Activated CD8-positive, alpha-beta memory T cell treated with anti-CD3 and anti-CD28 coated beads for 24 hours (primary cell): ENCODE data around the gene FILIP1L.

ENCODE experiments used
- DNase-seq: peaks from one replicate; pipeline ENCODE4 v3.0.0-alpha.2; 2020

The FILIP1L gene

DNA sequence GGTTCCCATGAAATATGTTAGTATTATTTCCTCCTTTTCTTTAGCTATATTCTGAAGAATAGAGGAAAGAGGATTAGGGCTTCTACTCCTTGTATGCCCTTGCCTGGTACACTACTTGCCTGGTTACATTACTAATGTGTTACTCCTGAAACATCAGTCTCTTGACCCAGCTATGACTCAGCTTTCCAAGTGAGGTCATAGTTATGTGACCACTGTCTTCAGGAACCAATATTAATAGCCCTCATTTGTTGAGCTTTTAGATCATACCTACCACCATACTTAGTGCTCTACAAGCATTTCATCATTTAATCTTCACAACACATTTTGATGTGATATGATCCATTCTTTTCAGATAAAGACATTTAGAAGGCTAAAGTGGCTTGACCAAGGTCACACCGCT is 236.3 kb downstream of the FILIP1L start:
- DNase-seq = no peak

DNA sequence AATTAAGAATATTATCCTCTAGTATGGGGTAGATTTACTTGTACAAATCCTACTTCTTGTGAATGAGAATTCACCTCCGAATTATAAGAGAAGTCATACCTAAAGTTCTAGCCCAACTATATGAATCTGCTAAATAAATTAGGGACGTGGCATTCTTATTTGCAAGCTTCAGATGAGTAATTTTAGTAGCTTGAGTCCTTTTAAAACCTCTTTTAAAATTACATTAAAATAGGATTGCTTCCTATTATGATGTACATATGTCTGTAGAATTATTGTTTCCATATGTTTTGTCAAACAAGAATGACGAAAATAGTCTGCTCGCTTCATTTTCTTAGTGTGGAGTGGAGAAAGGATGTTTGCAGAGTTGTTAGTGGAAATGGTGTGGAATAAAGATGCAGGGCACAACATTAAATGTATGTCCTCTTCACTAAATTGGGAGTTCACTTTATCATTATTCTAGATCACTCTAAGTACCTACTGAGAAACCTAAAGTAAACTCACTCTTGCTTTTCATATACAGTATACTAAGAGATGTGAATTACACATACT is 237.2 kb downstream of the FILIP1L start:
- no peak for DNase-seq

DNA sequence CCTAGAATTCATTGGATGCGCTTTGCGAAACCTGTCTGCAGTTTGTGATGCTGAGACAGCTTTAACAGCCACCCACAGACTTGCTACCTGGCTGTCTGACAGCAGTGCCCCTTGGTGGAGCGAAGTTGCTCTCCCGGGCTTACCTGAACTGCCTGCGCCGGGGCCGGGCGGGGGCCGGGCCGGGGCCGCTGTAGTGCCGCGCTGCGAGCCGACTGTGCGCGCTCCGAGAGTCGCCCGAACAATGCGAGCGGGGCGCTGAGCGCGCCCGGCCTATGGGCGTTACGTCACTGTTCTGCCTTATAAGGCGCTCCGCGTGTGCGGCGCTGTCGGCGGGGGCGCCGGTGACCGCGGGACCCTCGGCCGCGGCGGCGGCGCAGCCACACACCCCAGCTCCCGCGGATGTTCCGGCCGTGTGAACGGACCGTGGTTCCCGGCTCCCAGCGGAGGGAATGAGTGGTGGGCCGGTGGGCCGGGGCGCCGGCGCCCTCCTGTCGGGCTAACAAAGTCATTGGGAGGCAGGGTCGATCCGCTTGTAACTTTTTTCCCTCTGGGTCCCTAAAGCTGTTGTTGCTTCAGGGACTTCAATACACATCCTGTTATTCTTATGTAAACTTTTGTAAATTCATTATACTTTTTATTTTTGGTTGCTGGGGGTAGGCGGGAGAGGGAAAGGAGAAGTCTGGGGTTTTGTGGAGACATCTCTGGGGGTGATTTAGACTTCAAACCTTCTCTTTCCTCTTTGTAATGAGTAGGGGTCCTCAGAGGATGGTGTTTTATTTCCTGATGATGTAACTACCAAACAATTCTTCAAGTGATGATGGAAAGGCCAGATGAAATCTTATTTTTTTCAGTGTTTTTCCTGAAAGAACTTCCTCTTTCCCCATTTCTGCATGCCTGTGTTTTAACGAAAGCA is 238.1 kb downstream of the FILIP1L start:
- peak; percentile 81 for DNase-seq

DNA sequence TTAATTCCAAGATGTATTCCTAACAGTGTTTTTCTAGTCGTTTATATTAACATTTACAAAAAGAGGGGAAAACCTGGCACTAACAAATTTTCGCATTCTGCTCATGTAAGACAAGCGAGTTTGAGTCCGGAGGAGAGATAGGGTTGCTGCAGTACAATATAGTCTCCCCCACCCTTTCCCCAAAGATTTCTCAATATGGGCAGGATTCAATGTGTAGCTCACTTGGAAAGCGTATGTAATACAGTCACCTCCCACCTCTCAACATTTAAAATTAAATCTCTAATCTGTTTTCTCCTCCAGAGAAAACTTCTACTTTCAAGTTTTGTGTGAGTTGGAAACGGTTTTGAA is 238.7 kb downstream of the FILIP1L start:
- no peak for DNase-seq

DNA sequence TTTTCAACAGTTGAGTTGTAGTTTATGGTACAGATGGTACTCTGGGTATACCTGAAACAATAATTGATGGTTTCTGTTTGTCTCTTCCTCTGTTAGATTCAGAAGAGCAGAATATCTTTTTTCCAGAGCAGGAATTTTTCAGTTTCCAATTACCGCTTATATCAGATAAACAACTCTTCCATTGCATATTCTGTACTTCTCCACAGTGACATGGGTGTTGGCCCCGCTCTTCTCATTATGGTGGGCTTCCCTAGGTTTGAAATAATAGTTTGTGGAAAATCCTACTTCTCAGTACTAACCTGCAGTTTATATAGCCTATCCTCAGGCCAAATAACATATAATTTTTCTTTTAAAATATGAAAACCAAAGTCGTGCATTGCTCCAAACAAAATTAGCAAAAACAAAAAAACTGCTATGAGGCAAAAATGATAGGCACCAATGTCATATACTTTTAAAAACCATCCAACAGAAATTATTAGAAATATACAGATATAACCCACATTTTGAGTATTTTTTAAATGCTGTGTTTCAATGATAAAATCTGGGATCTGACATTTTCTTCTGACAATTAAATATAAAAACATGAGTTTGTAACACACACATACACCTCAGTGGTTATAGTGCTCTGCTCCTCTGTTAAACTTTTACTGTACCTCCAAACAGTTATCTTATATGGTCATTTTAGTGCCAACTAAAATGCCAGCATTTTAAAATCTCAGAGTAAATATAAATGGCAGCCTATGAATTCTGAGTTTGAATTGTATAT is 239.9 kb downstream of the FILIP1L start:
- no peak for DNase-seq

DNA sequence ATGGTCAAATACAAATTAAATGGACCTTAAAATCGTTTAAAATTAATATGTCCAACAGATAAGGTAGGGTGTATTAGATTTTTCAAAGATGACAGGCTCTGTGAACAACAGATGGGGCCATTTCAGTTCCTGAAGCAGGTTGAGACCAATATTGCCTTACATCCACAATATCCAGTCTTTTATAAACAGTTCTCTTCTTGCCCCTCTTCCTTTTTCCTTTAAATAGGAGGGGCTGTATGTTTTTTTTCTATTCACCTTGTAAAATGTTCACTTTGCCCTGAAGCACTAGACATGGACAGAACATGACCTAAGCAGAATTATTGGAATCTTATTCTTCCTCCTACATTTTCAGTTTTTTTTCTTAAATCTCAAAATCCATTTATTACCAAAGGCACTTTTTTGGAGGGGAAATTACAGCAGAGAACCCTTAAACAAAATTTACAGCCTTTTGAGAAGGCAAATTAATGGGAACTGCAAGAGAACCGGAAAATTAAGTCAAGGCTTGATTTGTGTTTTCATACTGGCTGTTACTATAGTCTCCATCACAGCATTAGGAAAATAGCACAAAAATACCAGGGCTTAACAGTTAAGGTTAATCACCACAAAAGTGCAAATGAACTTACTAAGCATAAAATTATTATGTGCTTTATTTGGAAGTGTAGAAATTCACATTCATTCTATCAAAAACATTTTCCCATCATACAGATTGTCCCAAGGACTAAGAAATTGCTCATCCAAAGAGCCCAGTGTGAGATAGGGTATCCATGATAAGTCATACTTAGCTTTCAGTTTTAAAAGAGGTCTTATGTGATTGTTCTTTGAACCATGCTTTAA is 240.8 kb downstream of the FILIP1L start:
- DNase-seq = no peak

DNA sequence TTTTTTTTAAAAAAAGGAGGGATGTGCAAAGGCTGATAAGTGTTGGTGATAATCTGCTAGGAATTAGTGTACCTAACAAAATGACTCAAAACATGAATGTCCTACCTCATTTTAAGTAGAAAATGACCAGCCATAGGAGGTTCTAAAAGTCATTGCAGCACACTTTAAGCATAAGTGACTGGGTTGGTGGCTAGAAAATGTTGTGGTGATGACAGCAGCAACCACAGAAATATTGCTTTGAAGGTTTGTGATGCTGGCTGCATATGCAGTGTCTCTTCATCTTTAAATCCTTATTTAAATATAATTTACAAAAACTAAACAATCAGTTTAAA is 241.4 kb downstream of the FILIP1L start:
- DNase-seq = no peak

DNA sequence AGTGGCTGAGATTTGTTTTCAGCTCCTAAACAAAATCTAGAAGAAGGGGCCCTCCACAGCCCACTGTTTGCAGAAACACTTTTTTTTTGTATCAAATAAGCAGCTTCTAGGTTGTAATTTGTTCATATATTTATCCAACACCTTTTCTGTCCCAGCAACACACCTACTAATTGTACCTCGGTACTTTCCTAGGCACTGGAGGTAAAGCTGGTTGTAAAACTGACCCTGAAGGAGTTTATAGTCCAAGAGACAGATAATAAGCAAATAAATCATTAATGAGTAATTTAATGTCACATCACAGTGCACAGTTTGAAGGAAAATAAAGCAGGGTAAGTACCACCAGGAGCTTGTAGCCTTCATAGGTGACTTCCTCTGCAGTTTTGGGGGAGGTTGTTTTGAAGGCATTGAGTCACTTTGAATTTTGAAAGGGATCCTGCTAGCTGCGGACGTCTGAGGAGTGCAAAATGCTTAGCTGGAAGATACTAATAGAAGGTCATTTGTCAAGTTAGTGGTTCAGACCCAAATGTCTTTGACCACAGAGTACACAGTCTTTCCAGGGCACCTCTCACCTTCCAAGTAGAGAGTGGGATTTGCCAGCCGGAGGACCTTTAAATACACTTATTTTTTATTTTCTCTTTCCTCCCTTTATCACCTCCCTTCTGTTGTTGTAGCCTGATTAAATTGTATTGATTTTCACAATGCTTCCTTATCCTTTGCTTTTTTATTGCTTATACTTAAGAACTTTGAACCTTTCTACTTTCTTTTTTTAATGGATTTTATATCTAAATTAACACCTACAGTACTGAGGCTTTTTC is 242.9 kb downstream of the FILIP1L start:
- DNase-seq = no peak

DNA sequence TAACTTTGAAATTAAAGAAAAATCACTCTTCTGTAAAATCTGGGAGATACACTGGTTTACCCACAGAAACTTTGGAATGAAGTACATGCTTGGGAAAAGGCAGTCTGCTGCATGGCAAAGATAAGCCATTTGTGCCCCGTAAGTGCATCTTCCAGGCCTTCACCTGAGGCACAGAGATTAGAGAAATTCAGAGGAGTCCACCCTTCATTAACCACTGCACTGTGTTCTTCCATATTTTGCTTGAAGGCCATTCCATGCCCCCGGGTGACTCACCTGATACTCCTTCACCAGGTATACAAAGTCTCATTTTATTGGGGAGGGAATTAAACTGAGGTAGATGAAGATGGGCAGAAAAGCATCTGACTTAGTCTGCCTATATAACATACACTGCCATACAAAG is 243.6 kb downstream of the FILIP1L start:
- no peak for DNase-seq

DNA sequence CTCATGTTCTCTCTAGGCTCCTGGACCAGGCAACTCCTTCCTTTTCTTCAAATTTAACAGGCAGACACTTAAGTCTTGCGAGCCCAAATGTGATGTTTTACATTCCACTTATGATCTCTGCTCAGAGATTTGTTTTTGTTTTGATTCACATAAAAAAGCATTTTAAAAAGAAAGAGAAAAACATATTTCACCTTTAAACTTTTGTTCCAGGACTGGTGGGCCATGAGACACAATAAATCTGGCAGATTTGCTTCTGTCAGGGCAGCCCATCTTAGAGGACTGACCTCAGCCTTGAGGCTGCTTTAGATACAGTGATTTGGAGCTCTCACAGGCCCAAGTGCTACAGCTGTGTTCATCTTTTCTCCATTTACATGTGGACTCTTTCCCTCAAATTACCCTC is 244.7 kb downstream of the FILIP1L start:
- no peak for DNase-seq

DNA sequence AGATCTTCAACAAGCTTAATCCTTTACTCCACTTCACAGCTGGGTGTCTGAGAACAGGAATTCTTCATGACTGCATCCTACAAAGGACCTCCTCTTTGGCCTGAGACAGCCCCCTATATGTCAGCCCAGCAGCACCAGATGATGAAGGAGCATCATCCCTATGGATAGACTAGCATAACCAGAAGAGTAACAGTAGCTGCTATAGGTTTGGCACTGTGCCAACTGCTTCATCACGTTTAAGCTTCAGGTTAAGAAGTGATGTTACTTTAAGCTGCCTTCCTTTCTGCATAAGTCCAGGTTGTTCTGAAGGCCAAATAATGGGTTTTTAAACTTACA is 246.0 kb downstream of the FILIP1L start:
- no peak for DNase-seq

DNA sequence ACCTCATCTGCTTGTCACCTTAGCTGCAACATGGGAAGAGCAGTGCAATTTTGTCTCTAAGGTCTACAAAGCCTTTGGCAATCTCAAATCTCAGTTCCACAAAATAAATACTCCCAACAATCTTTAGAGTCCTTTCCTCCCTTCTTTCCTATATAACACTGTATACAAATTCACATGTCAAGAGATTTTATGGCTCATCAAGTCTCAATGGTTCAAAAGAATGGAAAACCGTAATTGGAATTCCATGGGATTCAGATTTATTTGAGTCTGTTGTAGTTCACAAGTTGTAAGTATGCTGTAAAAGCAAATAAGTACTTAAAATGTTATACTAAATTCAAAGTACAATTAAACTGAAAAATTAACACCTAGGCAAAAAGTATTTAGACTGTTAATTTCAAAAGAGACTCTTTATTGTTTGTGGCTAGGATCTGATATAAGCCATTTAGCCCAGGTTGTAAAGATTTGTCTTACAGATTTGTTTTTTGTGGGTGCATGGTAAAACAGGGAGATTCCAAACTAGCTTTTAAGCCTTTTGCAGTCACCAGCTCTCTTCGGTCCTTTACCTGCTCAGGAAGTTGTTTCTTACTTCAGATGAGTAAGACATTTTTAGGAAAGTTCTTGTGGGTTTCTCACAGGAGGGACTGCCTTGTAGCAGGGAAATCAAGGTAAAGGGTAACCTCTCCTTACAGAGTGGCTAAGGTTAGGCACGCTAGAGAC is 246.5 kb downstream of the FILIP1L start:
- DNase-seq = no peak

DNA sequence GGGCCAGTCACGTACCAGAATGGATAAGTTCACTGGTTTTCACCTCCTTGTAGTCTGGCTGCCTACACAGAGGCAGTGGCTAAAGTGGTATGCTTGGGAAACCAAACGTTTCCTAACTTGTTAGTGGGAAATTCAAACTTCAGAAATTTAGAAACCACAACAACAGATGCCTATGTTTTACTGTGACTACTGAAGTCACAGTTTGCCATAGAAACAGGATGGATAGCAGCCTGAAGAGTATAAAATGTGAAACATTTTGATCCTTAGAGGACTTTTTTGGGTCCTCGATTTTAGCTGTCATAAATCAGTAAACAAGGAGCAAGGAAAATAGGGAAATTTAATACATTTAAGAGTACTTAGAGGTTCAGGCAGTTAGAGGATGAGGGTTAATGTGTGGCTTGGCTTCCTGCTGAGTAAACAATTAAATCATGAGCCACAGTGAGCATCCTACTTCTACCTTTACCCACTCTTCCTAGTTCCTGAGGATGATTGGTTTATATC is 248.0 kb downstream of the FILIP1L start:
- no peak for DNase-seq

DNA sequence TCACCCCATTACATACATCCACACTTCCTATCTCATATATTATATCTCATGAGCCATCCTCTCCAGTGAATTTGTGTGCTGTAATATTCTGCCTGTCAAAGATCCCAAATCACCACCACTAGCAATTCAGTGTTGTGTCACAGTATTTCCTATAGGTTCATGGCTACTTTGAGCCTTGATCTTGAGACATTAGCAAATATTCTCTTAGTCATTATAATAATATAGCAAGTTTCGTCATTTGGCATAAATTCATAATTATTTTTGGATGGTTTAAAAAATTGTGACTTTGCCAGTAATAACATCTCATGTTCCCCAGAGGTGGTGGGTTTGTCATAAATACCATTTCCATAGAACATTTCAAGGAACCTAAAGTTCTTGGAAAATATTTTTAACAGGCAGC is 249.0 kb downstream of the FILIP1L start:
- no peak for DNase-seq

DNA sequence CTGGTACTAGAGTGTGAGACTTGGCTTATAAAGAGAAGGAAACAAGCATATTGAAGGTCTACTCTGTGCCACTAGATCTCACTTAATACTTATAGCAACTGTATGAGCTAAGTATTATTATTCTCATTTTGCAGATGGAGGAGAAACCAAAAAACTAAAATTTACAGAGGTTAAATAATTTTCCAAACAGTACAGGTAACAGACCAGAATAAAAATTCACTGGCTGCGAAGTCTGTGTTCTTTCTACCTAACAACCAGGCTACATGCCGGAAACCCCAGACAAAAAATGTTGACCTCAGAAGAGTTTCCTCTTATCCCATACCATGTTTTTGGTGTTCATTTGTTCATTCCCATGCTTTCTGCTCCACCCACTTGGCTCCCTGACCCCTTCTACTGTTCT is 250.0 kb downstream of the FILIP1L start:
- no peak for DNase-seq

DNA sequence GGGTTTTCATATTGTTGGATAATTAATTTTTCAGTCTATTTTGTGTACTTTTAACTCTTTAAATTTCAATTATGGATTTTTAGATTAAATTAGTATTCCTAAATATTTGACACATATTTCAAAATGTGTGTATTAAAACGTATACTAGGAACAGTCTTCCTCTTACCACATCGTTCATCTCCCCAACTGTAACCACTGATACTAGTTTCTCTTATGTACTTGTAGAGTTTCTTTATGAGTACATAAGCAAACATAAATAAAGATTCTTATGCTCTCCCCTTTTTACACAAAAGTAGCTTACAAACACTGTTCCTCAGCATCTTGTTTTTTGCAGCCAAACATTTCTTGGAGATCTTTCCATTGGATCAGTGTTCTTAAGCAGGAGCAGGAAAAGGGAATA is 250.7 kb downstream of the FILIP1L start:
- no peak for DNase-seq

DNA sequence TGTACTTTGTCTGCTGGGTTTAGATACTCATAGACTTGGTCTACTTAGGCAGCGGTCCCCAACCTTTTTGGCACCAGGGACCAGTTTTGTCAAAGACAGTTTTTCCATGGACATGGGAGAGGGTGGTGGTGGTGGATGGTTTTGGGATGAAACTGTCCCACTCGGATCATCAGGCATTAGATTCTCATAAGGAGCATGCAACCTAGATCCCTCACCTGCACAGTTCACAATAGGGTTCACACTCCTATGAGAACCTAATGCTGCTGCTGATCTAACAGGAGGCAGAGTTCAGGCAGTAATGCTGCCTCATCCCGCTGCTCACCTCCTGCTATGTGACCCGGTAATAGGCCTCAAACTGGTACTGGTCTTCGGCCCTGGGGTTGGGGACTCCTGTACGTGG is 251.3 kb downstream of the FILIP1L start:
- DNase-seq = no peak

DNA sequence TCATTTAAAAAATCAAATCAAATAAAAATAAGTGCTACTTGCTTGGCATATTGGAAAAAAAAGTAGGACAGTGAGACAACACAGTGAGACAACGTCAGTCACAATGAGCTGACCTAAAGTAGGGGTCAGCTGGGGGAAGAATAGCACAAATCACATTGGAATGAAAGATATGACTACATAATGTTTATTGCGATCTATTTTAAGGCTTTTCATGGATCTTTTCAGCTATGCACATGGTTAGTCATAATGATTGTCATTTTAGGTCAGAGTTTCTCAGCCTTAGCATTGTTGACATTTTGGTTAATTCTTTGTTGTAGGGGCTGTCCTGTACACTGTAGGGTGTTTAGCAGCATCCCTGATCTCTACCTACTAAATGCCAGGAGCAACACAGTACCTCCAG is 252.1 kb downstream of the FILIP1L start:
- no peak for DNase-seq

DNA sequence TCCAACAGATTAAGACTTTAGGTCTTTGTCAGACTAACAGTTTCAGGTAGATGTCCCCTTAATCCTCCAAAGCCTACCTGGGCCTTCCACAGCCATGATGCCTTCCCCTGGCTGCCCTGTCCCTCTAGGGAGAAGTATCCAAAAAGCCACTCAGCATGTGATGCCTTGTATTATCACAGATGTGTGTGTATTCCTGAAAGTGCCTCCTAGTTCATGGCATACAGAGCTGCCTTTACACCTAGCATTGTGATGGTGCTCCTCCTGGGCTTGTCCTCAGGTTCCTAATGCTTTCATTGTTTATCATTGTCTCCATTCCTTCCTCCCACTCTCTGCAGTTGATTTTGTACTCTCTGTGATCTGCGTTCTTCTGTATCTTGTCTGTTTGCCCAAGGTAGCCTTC is 253.1 kb downstream of the FILIP1L start:
- no peak for DNase-seq

DNA sequence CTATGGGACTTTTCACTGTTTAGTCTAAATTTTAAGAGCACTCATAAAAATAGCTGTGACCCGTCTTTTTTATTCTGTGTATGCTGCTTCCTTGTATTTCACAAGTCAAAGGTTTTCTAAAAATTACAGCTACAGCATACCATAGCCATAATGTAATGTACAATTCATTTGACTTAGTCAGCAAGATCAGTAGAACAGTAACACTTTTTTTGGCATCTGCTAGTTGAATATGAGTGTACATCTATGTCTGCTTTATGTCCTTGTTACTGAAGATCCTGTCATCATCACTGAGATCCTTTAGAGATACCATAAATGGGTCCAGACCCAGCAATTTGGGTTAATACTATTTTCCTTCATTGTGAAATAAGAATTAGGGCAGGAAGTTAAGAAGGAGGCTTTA is 254.5 kb downstream of the FILIP1L start:
- DNase-seq = no peak

DNA sequence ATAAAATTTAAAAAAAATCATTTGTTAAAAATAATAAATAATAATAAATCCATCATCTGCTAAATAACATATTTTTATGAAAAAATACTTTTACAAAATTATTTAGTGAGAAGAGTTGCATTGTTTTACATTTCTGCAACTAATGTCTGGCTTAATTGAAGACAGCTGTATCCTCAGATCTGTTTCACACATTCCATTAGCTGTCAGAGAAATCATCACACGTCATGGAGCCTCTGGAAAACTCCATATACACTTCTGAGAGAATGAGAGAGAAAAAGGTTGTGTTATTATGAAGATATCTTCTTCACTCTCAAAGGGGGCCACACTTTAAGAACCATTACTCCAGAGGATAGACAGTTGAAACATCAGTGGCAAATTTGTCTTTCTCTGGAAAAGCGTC is 255.8 kb downstream of the FILIP1L start:
- DNase-seq = no peak

DNA sequence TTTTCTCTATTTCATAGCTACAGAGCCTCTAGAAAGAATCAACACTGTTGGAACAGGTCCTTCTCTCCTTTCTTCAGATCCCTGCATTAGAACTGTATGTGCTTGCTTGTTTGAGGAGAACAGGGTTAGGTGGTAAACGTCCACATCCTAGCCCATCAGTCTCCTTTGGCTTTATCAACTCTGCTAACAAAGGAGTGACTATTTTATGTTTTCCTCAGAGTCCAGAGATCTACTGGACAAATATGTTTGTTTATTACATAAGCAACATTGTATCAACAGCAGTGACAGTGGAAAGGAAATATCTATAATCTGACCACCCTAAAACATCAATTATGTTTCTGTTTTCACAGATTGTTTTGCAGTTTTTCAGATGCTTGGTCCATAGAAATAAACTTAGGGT is 257.0 kb downstream of the FILIP1L start:
- DNase-seq = no peak
